ENCODE measurements around the gene C1orf216. TPM values are rescaled to one million over a fixed set of nuclear protein-coding genes. Genes with fewer than 3 reads are reported as not detected.
"Not testable (repeated sequence)": the region's sequence is repeated elsewhere in the genome, so short reads cannot be mapped to it uniquely, and the experiment has no call there.

C1orf216 gene
- total RNA-seq, result 1.4 TPM

GRCh38 chr1:35718492-35719336 is at the start of gene C1orf216:
Gene C1orf216 (minus strand): TSS chr1:35718884. CDS start chr1:35716321, 2,563 bp downstream.
- ATAC-seq, result peak; percentile 67

- ATAC-seq, result no peak
Measured at GRCh38 chr1:35764283-35764682, 45.6 kb upstream of the C1orf216 start.

GRCh38 chr1:35763201-35763600 is 44.5 kb upstream of the C1orf216 start:
- no peak for ATAC-seq

GRCh38 chr1:35762141-35762540 is 43.5 kb upstream of the C1orf216 start:
- no peak for ATAC-seq

GRCh38 chr1:35756064-35756463 is 37.4 kb upstream of the C1orf216 start:
- no peak for ATAC-seq

GRCh38 chr1:35753626-35754260 is 35.1 kb upstream of the C1orf216 start:
- no peak for ATAC-seq

- peak; percentile 91 for ATAC-seq
Measured at GRCh38 chr1:35748326-35748725, 29.6 kb upstream of the C1orf216 start.

- no peak for ATAC-seq
Measured at GRCh38 chr1:35745124-35745730, 26.5 kb upstream of the C1orf216 start.

GRCh38 chr1:35737120-35737519 is 18.4 kb upstream of the C1orf216 start:
- ATAC-seq, result peak; percentile 53

- peak; percentile 14 for ATAC-seq
Measured at GRCh38 chr1:35727434-35728040, 8.9 kb upstream of the C1orf216 start.

- ATAC-seq, result peak; percentile 74
Measured at GRCh38 chr1:35726450-35727433, 8.1 kb upstream of the C1orf216 start.

- ATAC-seq, result no peak
Measured at GRCh38 chr1:35725596-35725995, 6.9 kb upstream of the C1orf216 start.

- ATAC-seq, result no peak
Measured at GRCh38 chr1:35717911-35718476, 690 bp downstream of the C1orf216 start.

GRCh38 chr1:35715568-35716002 is 3.1 kb downstream of the C1orf216 start:
- peak; percentile 81 for ATAC-seq

- ATAC-seq, result no peak
Measured at GRCh38 chr1:35714921-35715567, 3.6 kb downstream of the C1orf216 start.

GRCh38 chr1:35711098-35711497 is 7.6 kb downstream of the C1orf216 start:
- not testable (repeated sequence) for ATAC-seq

GRCh38 chr1:35708952-35709351 is 9.7 kb downstream of the C1orf216 start:
- no peak for ATAC-seq

- ATAC-seq, result peak; percentile 16
Measured at GRCh38 chr1:35708441-35708921, 10.2 kb downstream of the C1orf216 start.

GRCh38 chr1:35707601-35708440 is 10.9 kb downstream of the C1orf216 start:
- ATAC-seq, result peak; percentile 30
